Endothelial cell of umbilical vein (primary cell): Measurements from ENCODE around the gene APCDD1. TPM values are rescaled to one million over a fixed set of nuclear protein-coding genes. Genes with fewer than 3 reads are reported as not detected.

Source experiments
- BruUV-seq: library from RNA; stranded (reverse); fragments of 400-500 nt; replicated peaks from 2 replicates; lab custom pipeline; 2021; lab: Mats Ljungman, UMichigan
- CTCF ChIA-PET: fragments of 300-600, 350-600 bp; sonication (Branson Sonifier 250); formaldehyde crosslinking; loops from one replicate; lab custom pipeline; 2021; ENCODE audit warnings: antibody characterized with exemption, inconsistent platforms; lab: Charles Lee
- POLR2A ChIA-PET: fragments of 300-600, 350-600 bp; sonication (Branson Sonifier 250); formaldehyde crosslinking; loops from one replicate; lab custom pipeline; 2021; ENCODE audit warnings: antibody characterized with exemption, inconsistent platforms; lab: Charles Lee
- DNase-seq: peaks from one replicate; pipeline ENCODE4 v3.0.0-alpha.2; 2011; ENCODE audit warnings: low read depth, low spot score
- FAIRE-seq: peaks from 2 replicates; lab custom pipeline; 2011; peaks lifted over from hg19 to GRCh38; lab: Jason Lieb, UNC
- H2AFZ ChIP-seq: 2 replicates; pipeline ENCODE4 v1.6.0; 2012; ENCODE audit warnings: low read depth, low read length, control low read depth, inconsistent platforms
- H3K27ac ChIP-seq: 2 replicates; pipeline ENCODE4 v1.5.1; 2011; ENCODE audit warnings: low read depth, mild to moderate bottlenecking, control low read depth, low read length, moderate library complexity; ENCODE audit not compliant: insufficient read depth
- H3K27me3 ChIP-seq, 2 experiments: 2 replicates each; pipeline versions ENCODE4 v1.6.0 to v1.6.1; 2011; ENCODE audit warnings: low read length in 2 of 2, mixed read lengths in 1 of 2; ENCODE audit not compliant: control insufficient read depth in 2 of 2, insufficient read depth in 2 of 2
- H3K36me3 ChIP-seq, 2 experiments: 2 replicates in 1 of 2; 3 replicates in 1 of 2; pipeline ENCODE4 v1.5.1; 2011; ENCODE audit warnings: low read length in 2 of 2, mild to moderate bottlenecking in 1 of 2, moderate library complexity in 1 of 2; ENCODE audit not compliant: control insufficient read depth in 2 of 2, insufficient read depth in 2 of 2; ENCODE audit errors: extremely low read depth in 1 of 2
- H3K4me1 ChIP-seq: 3 replicates; pipeline ENCODE4 v1.5.1; 2011; ENCODE audit warnings: mild to moderate bottlenecking, low read length; ENCODE audit not compliant: control insufficient read depth, insufficient read depth; ENCODE audit errors: extremely low read depth
- H3K4me2 ChIP-seq: 2 replicates; pipeline ENCODE4 v1.6.1; 2011; ENCODE audit warnings: low read length, control low read depth, mixed read lengths; ENCODE audit not compliant: insufficient read depth
- H3K4me3 ChIP-seq, 3 experiments: fragments of 200-600 bp in 1 of 3; sonication (generic), shearing (Covaris generic) in 1 of 3; replicated peaks in 1 of 3; 2 replicates each; pipeline ENCODE4 v1.5.1; 2011 to 2016; ENCODE audit warnings: control low read depth in 3 of 3, low read length in 3 of 3, mild to moderate bottlenecking in 2 of 3, inconsistent platforms in 1 of 3, low read depth in 1 of 3, moderate library complexity in 1 of 3; ENCODE audit not compliant: insufficient read depth in 1 of 3
- H3K79me2 ChIP-seq: 2 replicates; pipeline ENCODE4 v1.6.0; 2012; ENCODE audit warnings: low read length, inconsistent platforms; ENCODE audit not compliant: control insufficient read depth, insufficient read depth
- H3K9ac ChIP-seq: replicated peaks from 2 replicates; pipeline ENCODE3; 2011; ENCODE audit warnings: low read length, control low read depth; ENCODE audit not compliant: insufficient read depth; ENCODE audit errors: extremely low read depth
- H3K9me1 ChIP-seq: replicated peaks from 3 replicates; pipeline ENCODE4 v1.6.0; 2011; ENCODE audit warnings: mild to moderate bottlenecking, low read length; ENCODE audit not compliant: control insufficient read depth, insufficient read depth; ENCODE audit errors: extremely low read depth
- H3K9me3 ChIP-seq: replicated peaks from 2 replicates; pipeline ENCODE4 v1.5.1; 2012; ENCODE audit warnings: low read length, inconsistent platforms; ENCODE audit not compliant: control insufficient read depth, insufficient read depth
- H4K20me1 ChIP-seq: replicated peaks from 2 replicates; pipeline ENCODE3; 2011; ENCODE audit warnings: mild to moderate bottlenecking, low read length; ENCODE audit not compliant: control insufficient read depth, insufficient read depth; ENCODE audit errors: extremely low read depth
- EZH2 ChIP-seq: IDR thresholded peaks from 2 replicates; pipeline ENCODE4 v1.6.1; 2012; ENCODE audit warnings: borderline replicate concordance, low read depth, mild to moderate bottlenecking, moderate library complexity, low read length, inconsistent platforms; ENCODE audit not compliant: severe bottlenecking
- FOS ChIP-seq: IDR thresholded peaks from 2 replicates; pipeline ENCODE4 v1.6.1; 2011; ENCODE audit warnings: mild to moderate bottlenecking, low read length, moderate library complexity, borderline replicate concordance; ENCODE audit not compliant: insufficient read depth
- GATA2 ChIP-seq: IDR thresholded peaks from 2 replicates; pipeline ENCODE4 v1.7.0; 2011; ENCODE audit warnings: low read depth, mild to moderate bottlenecking, moderate library complexity, mixed read lengths, low read length; ENCODE audit not compliant: insufficient read length, insufficient read depth
- JUN ChIP-seq: IDR thresholded peaks from 2 replicates; pipeline ENCODE4 v1.6.1; 2011; ENCODE audit warnings: borderline replicate concordance, low read depth; ENCODE audit not compliant: insufficient read length, insufficient read depth
- MYC ChIP-seq: IDR thresholded peaks from one replicate; pipeline ENCODE4 v1.6.1; 2011; ENCODE audit warnings: mild to moderate bottlenecking, low read depth, low read length
- POLR2A ChIP-seq: IDR thresholded peaks from 2 replicates; pipeline ENCODE4 v1.6.1; 2012; ENCODE audit warnings: low read depth, mild to moderate bottlenecking, control low read depth, low read length
- POLR2AphosphoS5 ChIP-seq: IDR thresholded peaks from 2 replicates; pipeline ENCODE4 v1.6.1; 2012; ENCODE audit warnings: low read depth, mild to moderate bottlenecking, control low read depth, low read length, moderate library complexity; ENCODE audit not compliant: insufficient read depth
- dilution Hi-C: fragments of 300-500 bp; cut with MboI; formaldehyde crosslinking; loops from one replicate; pipeline ENCODE4 v1.15.0; 2019; ENCODE audit warnings: low sequenced_read_pairs; ENCODE audit not compliant: extremely low pct_ligation_motif_present
- intact Hi-C: fragments of 100-400 bp; cut with micrococcal nuclease; formaldehyde crosslinking; loops from one replicate; pipeline ENCODE4 v1.10.0; 2022
- polyA plus RNA-seq, 4 experiments: library from polyadenylated mRNA; depleted of rRNA in 3 of 4; stranded (reverse) in 3 of 4; unstranded in 1 of 4; fragments of >200 nt; gene quantifications; 2 replicates each; pipeline versions ENCODE4 v1.2.1 to v1.2.3, GENCODE V29; 2011 to 2012; ENCODE audit warnings: missing spikeins in 1 of 4
- total RNA-seq: library from RNA; stranded (reverse); gene quantifications from 2 replicates; pipeline ENCODE4 v1.2.3, GENCODE V29; 2021
- TF ChIP-seq, protein P1 (sequence below), 2 donors: IDR thresholded peaks; 1 replicate in 1 of 2; 2 replicates in 1 of 2; pipeline ENCODE4 v1.5.1; 2011; ENCODE audit warnings: low read length in 2 of 2, mild to moderate bottlenecking in 2 of 2, moderate library complexity in 2 of 2, control low read depth in 1 of 2, inconsistent platforms in 1 of 2, low read depth in 1 of 2; ENCODE audit not compliant: insufficient read depth in 1 of 2; ENCODE audit errors: extremely low read depth in 1 of 2
- TF ChIP-seq, protein P2 (sequence below): IDR thresholded peaks from 2 replicates; pipeline ENCODE4 v1.6.1; 2011; ENCODE audit not compliant: insufficient read depth, insufficient read length

Gene APCDD1
- total and polyA plus RNA-seq, 2 donors (not counting 3 experiments of a cell fraction or from before 2014, with no cell fraction given): 0.95 to 1.4 TPM

DNA sequence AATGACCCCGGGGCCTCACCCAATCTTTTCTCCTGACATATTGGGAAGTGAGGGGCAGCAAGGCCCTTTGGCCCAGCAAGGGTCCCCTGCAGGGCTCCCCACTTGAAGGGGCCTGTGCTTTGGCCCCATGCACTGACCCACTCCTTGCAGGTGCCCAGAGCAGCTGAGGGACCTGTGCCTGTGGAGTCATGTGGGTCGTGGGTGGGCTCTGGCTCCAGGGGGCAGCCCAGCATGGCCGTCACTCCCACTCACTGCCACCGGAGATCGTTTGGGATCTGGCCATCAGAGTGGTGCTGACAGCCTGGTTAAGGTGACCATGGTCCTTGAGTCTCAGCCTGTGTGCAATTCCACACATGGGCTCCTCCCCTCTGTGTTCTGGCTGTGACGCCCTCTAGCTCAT is 31.7 kb upstream of the APCDD1 start:
- H3K36me3 ChIP-seq: no peaks in the 10 kb centered on the region
- ChIA-PET POLR2A (no interaction called here), CTCF (no interaction called here)
- intact Hi-C loops (no loop called here), dilution Hi-C loops (no loop called here)
- H3K9me3 ChIP-seq: no peaks in the 10 kb centered on the region
- no peaks in the 10 kb centered on the region for H3K4me1 ChIP-seq
- H3K79me2 ChIP-seq: no peaks in the 10 kb centered on the region
- H4K20me1 ChIP-seq: no peaks in the 10 kb centered on the region
- no peak overlapping the region for H3K4me3 ChIP-seq
- H3K4me2 ChIP-seq: no peak overlapping the region
- no peaks in the 10 kb centered on the region for H3K9me1 ChIP-seq
- BruUV-seq: no TSS peak
- H3K9ac ChIP-seq: no peak overlapping the region
- peaks cover 3 to 6% of the 10 kb centered on the region in 2 experiments for H3K27me3 ChIP-seq
- TF ChIP-seq FOS: no peak
- no peak for TF ChIP-seq JUN
- TF ChIP-seq MYC: no peak
- TF ChIP-seq GATA2: no peak
- TF ChIP-seq EZH2: no peak
- no peak for TF ChIP-seq POLR2A
- TF ChIP-seq, protein P1, sequence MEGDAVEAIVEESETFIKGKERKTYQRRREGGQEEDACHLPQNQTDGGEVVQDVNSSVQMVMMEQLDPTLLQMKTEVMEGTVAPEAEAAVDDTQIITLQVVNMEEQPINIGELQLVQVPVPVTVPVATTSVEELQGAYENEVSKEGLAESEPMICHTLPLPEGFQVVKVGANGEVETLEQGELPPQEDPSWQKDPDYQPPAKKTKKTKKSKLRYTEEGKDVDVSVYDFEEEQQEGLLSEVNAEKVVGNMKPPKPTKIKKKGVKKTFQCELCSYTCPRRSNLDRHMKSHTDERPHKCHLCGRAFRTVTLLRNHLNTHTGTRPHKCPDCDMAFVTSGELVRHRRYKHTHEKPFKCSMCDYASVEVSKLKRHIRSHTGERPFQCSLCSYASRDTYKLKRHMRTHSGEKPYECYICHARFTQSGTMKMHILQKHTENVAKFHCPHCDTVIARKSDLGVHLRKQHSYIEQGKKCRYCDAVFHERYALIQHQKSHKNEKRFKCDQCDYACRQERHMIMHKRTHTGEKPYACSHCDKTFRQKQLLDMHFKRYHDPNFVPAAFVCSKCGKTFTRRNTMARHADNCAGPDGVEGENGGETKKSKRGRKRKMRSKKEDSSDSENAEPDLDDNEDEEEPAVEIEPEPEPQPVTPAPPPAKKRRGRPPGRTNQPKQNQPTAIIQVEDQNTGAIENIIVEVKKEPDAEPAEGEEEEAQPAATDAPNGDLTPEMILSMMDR (IDR thresholded peaks at IDR 0.05; ENCODE audit: extremely low read depth in 1 of 2, insufficient read depth in 1 of 2, low read depth in 1 of 2, low read length in 2 of 2): no peak
- no peak for TF ChIP-seq POLR2AphosphoS5
- TF ChIP-seq, protein P2, sequence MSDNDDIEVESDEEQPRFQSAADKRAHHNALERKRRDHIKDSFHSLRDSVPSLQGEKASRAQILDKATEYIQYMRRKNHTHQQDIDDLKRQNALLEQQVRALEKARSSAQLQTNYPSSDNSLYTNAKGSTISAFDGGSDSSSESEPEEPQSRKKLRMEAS: no peak
- FAIRE-seq (no peak), DNase-seq (no peak)
- H2AFZ ChIP-seq: no peak overlapping the region
- H3K27ac ChIP-seq: no peak overlapping the region
